ENCODE results near the gene LAMP2.

GRCh38 chrX:120408168-120408567, 60.9 kb downstream of the LAMP2 start:
- no peak for TF ChIP-seq CTCF (IDR thresholded peaks at IDR 0.05 in 4 of 5, conservative IDR thresholded peaks at IDR 0.05 in 1 of 5)
- no peak for TF ChIP-seq POLR2A (IDR thresholded peaks at IDR 0.05)
